Cerebellar nuclear complex (tissue), 1 donor: Measurements from ENCODE around the gene PON2.
"Not testable (repeated sequence)": the region's sequence is repeated elsewhere in the genome, so short reads cannot be mapped to it uniquely, and the experiment has no call there.

Experiments used
- DNase-seq, 2 experiments: peaks; one replicate each; lab custom pipeline; 2025; lab: John Stamatoyannopoulos, UW

PON2 gene

GRCh38 chr7:95405208-95405607, 29.6 kb downstream of the PON2 start:
- DNase-seq = no peak

DNA sequence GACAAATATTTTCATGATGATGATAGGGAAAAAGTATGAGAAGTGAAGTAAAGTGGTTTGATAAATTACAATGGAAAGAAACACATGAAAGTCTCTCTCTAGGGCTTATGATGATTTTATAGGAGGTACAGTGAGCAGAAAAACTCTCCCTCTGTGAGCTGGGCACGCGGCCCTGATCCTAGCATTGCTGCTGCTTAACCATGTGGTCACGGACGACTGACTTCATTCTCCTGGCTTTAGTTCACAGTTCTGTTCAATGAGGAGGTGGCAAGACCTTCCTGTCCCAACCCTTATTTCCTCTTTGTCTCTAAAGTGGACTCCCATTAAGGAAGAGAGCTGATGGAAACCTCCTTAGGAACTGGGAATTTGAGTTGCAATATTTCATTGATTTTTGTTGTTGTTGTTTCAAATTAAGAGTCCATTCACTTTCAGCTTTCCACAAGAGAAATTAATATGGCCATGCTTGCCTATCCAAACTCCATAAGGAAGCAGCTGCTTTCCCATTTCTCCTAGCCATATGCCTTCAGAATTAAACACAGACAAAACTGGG, 30.4 kb downstream of the PON2 start:
- no peak for DNase-seq

GRCh38 chr7:95398155-95398940, 36.5 kb downstream of the PON2 start:
- DNase-seq = no peak

DNA sequence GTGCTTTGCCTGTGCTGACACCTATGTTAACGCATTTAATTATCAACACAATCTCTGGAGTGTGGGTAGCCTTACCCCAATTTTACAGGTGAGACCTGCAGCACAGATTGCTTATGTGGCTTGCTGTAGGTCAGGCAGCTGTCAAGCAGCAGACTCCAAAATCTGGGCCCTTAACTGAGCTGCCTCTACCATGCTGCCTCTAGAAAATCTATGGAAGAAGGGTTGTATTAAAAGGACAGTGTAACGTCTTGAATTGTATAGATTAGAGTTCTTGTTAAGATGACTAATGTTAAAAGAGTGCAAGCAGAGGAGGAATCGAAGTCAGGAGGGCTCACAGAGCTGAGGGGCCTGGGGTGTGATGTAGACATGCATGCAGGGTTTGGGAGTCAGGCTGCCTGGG, 37.4 kb downstream of the PON2 start:
- DNase-seq = no peak

DNA sequence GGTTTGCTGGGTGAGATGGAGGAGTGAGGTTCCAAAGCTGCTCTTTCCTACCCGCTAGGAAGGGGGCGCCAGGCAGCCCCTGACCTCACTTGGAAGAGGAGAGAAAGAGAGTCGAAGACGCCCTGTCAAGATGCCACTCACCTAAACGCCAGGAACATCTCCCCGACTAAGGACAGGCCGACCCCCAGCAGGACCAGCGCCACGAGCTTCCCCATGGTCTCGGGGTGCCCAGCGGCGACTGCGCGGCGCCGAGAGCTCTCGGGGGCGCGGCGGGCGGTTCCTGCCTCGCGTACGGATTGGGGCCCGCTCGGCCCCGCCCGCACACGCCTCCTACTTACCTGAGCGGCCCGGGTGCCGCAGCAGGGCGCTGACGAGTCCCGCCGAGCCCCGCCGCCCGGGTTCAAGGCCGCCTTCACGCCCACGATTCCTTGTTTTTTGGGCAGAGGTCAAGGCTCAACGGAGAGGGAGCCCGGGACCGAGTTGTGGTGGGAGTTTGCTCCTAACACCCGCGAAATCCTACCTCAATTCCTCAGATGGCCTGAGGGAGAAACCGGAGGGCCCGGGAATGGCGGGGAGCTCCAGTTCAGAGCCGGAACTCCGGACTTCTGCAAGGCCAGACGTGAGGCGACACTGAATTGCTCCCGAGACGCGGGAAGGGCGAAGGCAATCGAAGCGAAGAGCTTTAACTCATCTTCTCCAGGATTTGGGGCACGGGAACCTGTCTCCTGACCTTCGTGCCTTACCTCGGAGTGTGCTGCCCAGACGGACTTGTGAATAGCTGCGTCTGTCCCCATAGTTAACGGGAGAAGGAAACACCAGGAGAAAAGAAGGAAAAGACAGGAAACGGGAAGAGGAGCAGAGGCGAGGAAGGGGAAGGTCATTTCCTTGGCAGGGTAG, 38.4 kb downstream of the PON2 start, which contains the start of gene PON3:
Gene PON3 (minus strand): TSS at position 240 of the 897 bp plus-strand sequence. CDS start 25 bp downstream, at position 215.
- DNase-seq = no peak

DNA sequence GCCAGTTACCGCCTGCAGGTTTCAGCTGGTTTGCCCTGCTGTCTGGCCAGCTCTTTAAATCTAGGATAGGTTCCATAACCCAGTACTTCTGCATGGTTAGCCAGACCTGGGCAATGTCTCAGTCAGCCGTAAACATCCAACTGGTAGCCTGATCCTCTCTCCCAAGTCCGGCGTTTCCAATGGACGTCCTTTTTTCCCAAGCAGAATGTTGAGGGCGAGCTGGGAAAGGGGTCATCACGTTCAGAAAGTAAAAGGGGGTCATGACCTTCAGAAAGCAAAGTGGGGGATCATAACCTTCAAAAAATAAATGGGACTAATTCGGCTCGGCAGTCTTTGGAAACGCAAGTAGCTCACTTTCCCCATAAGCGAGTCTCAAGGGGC, 39.1 kb downstream of the PON2 start:
- no peak for DNase-seq

DNA sequence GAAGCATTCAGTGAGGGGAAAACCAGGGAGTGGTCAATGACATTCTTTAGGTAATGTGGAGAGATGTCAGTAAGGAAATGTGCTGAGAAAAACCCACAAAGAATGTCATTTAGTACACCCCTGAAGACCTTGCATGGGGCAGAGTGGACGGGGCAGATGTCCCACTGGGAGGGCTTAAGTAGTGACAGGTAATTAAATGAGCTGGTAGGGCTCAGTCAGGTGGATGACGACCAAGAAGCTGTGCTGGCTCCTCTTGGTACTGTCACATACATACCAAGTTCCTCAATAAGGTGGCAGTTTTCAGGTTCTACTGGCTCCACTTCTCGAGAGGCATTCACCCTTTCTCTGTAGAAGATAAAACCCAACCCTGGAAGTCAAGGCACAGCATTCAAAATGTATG, 40.5 kb downstream of the PON2 start:
- no peak for DNase-seq

DNA sequence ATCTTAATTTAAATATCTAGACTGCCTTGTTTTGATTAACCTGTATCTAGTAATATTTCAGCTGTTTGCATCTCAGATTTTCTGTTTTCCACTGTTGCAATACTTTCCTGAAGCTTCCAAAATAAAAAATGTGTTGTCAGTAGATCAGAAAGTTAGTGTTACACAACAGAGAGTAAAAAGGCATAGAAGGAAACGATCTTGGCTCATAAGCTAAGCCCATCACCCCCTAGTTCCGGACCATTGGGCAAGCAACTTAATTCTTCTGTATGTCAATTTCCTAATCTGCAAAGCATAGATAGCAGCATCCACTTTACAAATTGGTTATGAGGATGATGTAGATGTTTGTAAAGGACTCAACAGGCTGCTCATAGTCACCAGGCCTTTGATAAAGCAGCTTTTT, 43.1 kb downstream of the PON2 start:
- DNase-seq = no peak

DNA sequence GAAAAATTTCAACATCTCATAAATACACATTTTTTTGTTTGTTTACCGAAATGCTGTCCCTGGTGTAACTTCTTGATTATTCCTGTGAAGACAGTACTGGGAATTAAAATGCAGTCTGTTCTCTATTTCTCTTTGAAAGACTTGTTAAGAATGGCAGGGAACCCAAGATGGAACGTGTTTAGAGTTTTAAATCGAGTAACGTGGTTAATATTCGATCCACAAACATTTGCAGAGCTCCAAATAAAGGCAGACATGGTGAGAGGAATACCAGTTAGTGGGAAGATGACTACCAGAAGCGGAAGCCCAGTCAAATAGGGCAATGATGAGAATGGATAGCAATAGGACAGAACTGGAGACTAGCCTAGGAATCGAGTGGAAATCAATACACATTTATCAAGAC, 45.3 kb downstream of the PON2 start:
- no peak for DNase-seq

DNA sequence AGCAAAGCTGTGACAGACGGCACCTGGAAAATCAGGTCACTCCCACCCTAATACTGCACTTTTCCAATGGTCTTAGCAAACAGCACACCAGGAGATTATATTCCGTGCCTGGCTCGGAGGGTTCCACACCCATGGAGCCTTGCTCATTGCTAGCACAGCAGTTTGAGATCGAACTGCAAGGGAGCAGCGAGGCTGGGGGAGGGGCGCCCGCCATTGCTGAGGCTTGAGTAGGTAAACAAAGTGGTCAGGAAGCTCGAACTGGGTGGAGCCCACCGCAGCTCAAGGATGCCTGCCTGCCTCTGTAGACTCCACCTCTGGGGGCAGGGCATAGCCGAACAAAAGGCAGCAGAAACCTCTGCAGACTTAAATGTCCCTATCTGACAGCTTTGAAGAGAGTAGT, 55.4 kb downstream of the PON2 start:
- not testable (repeated sequence) for DNase-seq

GRCh38 chr7:95376632-95377400, 58.0 kb downstream of the PON2 start:
- DNase-seq = no peak

DNA sequence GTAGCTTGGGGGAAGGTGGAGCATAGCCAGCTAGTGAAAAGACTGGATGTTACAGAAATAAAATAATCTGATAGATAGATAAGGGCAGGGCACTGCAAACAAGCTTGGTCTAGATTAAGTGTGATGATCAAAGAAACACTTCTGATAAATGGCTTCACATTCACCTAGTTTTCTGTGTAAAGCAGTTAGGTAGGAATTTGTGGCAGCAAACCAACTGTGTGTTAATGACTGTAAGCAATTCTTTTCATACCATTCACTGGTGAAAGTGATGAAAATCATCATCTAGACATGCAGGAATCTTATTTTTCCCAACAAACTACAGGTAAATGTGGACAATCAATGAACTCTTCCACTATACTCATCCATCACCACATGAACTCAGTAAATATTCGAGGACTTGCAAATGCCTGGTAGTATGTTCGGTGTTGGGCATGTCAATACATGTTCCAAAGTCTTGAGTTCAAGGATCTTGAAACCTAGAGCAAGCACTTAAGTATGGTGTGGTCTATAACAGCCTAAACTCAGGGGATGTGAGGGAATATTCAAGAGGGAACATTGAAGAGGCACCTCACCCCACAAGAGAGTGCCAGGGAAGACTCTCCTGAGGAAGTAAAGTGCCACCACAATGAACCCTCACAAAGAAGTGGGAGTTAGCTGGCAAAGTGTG, 59.1 kb downstream of the PON2 start:
- no peak for DNase-seq

DNA sequence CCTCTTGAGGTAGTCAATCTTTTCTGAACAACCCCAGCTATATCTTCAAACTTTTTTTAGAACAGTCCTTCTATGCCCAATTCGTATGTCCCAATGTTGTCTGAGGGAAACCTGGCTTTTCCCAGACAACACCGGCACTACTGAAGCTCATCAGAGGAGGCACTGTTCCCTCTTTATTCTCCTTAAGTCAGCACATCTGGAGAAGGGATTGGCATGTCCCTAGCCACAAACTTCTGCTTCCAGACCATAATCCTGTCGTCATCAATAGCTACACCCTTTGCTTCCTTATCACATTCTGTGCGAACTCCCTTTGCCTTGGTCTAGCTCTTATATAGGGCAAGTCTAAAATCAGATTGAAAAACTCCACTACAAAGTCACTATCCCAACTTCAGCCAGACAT, 61.5 kb downstream of the PON2 start:
- no peak for DNase-seq

DNA sequence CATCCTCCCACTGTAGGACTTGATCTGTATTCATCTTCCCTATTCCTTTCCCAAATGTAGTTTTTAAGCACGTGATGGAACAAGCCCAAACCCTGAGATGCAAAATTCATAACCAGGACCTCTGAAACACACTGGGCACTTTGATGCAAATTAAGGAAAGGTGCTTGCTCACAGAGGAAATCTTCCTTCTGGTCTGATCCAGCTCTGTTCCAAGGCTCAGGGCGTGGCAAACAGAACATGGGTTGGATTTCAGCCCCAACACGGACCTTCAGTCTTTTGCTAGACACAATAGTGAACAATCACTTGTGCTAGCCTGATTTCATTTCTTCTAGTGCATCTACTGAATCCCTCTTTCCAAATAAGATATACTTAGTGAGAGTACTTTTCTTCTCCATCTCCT, 66.6 kb downstream of the PON2 start:
- DNase-seq = no peak

GRCh38 chr7:95367606-95368005, 67.2 kb downstream of the PON2 start:
- no peak for DNase-seq

- no peak for DNase-seq
Measured at GRCh38 chr7:95365151-95365550, 69.7 kb downstream of the PON2 start.

DNA sequence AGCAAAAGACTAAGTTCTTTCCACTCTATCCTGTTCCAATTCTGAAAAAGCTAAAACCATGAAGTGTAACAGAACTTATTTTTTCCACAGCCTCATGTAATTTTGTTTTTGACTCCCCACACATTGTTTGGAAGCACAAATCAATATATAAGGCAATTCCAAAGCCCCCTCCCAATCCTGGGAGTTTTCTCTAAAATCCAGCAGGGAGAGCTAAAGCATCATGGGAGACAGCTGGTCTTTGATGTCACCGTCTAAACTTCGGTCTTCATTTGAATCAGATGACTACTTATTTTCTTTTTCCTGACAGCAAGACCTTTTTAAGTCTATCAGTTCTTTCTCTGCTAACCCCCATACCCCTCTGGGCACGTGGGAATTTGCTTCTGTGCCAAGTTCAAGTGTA, 77.2 kb downstream of the PON2 start:
- no peak for DNase-seq
